ENCODE results near the gene PAXX.
"Not testable (repeated sequence)": the region's sequence is repeated elsewhere in the genome, so short reads cannot be mapped to it uniquely, and the experiment has no call there.

Gene PAXX

DNA sequence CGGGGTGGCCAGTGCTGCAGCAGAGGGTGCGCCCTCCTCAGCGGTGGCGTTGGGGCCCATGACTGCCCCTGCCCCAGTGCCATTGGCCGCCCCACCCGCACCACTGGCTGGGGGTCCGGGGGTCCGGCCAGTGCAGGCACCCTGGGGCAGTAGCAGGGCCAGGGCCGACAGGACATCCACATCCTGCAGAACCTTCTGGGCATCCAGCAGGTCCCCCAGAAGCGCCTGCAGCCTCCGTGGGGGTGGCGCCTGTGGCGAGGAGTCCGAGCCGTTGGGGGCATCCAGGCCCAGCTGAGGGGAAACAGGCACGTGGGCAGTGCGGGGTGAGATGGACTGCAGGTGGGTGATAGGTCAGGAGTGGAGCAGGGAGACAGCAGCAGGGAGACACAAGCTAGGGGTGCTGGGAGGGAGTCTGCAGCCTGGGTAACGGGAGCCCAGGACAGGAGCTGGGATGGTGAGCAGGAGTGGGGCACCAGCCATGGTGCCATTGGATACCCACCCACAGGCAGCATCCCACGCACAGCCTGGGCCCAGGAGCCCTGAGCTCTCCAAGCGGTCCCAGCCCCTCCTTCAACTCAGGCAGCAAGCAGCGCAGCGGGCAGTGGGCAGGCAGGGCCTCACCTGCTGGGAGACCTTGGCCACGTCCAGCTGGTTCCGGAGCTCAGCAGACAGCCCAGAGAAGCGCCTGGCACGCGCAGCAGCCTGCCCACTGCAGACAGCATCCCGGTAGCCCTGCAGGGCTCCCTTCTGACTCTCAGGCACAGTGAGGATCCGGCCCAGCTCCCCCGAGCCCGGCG, 28.7 kb downstream of the PAXX start:
- no peak for DNase-seq

DNA sequence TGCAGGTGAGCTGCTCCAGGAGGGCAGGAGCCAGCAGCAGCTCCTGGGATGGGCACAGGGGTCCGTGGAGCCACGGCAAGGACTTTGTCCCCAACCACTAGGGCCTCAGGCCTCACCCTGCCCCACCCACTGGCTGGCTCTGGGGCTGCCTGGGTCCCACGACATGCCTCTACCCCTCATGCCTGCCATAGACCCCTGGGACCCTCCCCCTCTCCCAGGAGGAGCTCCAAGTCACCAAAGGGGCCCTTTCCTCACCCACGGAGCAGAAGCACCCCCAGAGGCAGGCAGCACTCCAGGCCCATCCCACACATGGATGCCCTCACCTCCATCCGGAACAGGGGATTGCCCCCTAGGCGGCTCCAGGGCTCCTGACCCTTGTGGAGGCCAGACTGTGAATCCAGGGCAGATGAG, 29.4 kb downstream of the PAXX start:
- DNase-seq = no peak

DNA sequence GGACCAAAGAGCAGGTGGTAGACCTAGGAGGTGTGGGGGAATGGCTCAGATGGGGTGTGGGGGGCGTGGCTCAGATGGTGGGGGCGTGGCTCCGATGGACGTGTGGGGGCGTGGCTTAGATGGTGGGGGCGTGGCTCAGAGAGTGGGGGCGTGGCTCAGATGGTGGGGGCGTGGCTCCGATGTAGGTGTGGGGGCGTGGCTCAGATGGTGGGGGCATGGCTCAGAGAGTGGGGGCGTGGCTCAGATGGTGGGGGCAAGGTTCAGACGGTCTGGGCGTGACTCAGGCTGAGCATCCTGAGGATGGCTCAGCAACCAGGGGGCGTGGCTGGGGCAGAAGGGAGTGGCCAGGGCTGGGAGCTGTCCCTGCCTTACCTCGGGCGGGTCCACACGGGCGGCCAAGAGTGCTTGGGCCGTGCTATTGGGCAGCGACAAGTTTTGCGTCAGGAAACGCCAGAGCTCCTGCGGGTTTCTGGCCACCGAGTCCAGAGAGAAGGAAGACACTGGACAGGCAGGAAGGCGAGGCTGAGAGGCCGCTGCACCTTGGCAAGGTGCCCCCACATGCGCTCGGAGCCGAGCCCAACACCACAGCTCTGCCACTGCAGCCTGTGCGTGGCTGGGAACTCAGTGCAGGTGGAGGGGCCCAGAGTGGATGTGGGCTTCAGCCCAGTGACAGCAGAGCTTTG, 29.9 kb downstream of the PAXX start:
- peak; percentile 69 for DNase-seq

DNA sequence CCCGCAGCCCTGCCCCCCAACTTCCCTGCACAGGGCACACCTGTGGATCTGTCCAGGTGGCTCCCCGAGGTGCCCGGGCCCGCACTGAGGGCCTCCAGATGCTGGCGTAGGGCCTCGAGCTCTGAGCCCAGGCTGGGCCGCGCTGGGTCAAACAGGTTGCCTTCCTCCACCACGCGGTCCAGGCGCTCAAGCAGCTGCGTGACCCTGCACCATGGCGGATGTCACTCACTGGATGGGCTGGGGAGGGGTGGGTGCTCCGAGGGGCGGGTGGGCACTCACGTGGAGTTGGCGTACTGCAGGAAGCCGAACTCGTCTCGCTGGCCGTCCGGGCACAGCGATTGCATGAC, 30.4 kb downstream of the PAXX start:
- DNase-seq = no peak

DNA sequence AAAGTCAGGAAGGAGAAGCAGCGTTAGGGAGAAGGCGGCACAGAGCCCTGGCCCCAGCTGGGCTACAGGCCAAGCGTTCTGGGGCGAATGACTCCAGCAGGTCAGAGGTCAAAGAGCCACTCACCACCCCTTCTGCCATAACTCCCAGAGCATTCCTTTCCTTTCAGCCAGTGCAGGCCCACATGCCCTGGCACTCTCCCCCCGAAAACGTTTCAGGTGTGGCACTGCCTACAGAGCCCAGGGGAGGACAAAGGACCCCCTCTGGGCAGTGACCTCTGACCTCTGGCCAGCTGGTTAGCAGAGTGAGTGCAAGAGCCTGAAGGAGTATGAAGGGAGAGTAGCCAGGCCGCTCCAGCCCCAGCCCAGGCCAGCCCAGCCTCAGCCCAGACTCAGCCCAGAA, 30.9 kb downstream of the PAXX start:
- no peak for DNase-seq

DNA sequence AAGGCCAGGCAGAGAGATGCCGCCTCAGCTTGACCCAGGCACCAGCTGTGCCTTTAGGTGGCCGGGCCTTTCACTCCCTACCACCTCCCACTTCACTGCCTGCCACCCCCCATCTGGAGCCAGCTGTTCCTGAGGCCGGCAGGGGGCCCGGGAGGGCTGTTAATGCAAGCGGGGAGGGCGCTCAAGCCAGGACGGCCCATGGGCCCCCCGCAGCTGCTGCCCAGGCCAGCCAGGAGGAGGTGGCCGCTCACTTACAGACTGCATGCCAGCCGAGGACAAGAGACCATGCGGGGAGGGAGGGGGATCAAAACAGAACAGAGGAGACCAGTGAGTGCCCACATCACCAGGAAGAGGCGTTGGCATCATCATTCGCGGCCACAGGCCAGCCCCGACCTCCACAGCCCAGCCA, 31.4 kb downstream of the PAXX start:
- DNase-seq = no peak

DNA sequence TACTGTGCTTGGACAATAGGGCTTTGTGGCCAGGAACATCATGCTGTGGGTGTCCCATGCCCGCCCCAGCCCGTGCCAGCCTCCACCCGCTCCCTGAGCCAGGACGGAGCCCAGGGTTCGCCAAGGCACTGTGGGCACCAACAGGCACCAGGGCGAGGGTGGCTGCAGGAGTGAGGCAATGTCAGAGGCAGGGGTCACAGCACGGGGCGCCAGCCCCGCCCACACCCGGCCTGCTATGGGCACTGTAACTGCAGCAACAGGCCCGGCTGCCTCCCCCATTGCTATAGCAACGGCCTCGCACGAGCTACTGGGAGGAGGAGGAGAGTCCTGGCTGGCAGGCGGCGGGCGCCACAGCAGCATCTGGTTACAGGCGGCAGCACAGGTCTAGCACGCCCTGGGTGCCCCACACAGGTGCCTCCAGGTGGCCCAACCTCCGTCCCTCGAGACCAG, 33.3 kb downstream of the PAXX start:
- no peak for DNase-seq

DNA sequence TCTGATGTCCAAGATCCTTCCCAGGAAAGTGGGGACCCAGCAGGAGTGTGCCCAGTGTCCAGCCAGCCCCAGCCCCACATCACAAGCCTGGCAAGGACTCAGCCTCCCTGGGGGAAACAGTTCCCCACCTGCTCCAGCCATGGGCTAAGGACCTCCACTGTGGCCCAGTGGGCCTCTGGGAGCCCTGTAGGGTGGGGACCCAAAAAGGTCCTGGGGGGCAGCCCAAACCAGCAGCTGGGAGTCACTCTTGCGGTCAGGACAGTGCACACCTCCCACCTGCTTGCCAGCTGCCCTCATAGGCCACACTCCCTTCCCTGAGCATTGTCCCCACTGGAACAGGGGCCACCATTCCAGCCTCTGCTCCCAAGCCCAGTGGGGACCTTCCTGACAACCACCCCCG, 34.2 kb downstream of the PAXX start:
- DNase-seq = no peak

DNA sequence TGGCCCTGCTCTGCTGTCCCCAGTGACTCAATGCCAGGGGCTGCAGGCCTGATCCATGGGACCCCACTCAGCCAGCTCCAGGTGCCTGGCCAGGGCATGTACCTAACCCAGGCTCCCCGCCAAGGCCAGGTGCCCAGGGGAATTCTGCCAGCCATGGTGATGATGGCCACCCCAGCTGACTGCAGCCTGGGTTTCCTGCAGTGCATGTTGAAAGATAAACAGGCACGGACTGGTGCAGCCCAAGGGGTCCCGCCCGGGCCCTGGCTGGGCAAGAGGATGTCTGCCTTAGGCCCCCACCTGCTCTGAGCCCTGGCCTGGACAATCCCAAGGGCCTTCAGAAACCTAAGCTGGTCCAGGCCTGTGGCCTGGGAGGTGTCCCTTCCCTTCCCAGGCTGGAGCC, 34.6 kb downstream of the PAXX start:
- DNase-seq = no peak

DNA sequence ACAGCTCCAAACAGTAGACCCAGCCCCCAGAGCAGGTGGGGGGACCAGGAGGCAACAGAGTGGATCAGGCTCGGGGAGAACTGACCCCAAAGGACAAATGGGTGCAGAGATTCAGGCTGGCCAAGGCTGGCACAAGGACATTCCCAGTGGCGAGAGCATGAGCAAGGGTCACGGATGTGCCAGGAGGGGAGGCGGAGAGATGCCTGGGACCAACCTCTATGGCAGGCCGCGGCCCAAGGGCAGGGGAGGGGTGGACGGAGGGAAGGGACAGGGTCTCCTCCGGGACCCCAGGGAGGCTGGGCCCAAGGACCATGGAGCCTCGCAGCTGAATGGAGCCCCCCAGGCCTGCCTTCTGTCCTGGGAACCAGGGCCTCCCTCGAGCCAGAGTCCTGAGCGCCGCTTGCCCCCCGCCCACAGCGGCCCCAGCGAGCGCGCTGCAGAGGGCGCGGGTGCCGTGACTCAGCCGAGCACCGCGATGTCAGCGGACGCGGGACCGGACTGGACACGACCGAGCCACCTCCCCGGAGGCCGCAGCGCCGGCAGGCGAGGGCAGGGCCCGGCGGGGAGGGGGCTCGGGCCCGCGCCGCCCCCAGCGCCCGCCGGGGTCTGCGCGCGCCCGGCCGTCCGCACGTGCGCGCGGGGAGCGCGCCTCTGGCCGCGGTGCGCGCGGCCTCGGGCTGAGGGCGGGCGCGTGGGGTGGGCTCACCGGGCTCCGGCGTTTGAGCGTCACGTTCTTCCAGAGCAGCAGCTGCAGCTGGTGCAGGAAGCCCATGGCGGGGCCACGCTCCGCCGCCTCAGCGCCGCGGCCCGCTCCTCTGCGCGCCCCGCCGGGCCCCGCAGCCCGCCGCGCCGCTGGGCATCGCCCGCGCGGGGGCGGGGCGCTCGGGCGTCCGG, 35.4 kb downstream of the PAXX start, which contains the start of gene ABCA2:
Gene ABCA2 (minus strand): TSS at position 869 of the 894 bp plus-strand sequence. CDS start 97 bp downstream, at position 772.
- no peak for DNase-seq

DNA sequence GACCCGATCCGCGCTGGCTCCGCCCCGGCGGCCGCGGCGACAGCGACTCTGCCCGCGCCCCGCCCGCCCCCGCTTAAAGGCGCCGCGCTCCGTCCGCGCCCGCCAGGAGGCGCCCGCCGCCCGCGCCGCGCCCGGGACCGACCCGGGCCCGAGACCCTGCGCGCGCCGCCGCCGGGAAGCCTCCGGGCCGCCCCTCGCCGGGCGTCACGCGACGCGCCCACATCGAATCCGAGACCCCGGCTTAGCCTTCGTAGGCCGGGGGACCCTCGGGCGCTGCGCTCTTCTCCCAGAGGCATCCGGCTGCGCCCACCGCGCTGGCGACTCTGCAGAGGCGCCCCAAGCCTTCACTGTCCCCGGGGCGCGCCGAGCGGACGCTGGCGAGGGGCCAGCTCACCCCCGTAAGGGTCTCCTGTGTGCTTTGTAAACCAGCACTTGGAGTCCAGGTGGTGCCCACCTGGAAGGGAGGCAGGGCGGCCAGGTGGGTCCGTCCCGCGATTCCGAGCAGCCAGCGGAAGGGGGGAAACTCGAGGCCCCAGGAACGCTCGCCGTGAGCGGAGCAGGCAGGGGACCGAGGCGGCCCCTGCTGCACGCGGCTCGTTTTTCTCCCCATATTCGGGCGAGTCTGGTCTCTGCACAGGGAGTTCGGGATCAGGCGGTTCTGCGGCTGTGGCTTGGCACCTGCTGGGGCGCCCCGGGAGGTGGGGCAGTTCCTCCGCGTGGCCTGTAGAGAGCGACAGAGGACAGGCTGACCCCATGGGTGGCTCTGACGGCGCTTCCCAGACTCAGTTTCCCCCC, 36.2 kb downstream of the PAXX start:
- peak; percentile 61 for DNase-seq

DNA sequence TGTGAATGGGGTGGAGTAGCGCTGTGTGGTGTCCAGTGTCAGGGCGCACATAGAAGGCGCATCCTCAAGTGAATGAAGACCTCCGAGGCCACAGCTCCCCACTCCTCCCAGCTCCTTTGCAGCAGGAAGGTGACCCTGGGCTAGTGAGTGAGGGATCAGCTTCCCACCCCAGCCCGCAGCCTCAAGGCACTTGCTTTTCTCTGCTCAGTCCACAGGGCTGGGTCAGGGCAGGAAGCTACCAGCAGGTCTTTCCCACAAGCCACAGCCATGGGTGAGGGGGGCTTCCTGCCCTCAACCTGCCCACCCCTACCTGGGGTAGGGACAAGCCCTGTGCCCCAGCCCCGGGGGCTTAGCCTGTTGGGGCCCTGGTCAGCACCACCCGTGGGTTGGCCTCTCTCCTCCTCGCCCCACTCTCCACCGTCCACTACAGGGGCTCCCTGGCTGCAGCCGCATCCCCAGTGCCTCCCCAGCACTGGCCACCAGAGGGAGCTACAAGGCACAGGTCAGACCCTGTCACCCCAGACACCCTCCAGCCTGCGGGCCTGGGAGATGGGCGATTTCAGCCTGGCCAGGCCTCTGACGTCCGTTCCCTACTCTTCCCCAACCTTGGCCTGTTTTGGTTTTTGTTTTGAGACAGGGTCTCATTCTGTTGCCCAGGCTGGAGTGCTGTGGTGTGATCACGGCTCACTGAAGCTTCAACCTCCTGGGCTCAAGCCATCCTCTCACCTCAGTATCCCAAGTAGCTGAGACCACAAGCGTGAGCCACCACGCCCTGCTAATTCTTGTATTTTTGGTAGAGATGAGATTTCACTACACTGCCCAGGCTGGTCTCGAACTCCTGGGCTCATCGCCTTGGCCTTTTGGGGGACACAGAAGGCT, 37.1 kb downstream of the PAXX start:
- DNase-seq = peak; percentile 69

DNA sequence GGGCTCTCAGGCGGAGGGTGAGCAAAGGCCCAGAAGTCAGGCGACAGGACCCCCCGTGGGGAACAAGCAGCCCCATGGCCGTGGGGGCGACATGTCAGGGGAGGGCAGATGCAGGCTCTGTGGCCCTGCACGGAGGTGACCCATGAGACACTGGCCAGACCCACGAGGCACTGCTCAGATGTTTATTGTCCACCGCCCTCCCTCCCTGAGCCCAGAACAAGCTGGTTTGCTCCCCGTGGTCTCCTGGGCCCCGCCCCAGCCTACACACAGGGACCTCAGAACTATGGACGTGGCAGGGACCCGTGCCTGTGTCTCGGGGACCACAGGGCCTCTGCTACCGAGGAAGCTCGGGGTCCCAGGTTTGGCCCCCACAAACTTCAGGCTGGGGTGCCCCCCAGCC, 37.8 kb downstream of the PAXX start:
- DNase-seq = no peak

DNA sequence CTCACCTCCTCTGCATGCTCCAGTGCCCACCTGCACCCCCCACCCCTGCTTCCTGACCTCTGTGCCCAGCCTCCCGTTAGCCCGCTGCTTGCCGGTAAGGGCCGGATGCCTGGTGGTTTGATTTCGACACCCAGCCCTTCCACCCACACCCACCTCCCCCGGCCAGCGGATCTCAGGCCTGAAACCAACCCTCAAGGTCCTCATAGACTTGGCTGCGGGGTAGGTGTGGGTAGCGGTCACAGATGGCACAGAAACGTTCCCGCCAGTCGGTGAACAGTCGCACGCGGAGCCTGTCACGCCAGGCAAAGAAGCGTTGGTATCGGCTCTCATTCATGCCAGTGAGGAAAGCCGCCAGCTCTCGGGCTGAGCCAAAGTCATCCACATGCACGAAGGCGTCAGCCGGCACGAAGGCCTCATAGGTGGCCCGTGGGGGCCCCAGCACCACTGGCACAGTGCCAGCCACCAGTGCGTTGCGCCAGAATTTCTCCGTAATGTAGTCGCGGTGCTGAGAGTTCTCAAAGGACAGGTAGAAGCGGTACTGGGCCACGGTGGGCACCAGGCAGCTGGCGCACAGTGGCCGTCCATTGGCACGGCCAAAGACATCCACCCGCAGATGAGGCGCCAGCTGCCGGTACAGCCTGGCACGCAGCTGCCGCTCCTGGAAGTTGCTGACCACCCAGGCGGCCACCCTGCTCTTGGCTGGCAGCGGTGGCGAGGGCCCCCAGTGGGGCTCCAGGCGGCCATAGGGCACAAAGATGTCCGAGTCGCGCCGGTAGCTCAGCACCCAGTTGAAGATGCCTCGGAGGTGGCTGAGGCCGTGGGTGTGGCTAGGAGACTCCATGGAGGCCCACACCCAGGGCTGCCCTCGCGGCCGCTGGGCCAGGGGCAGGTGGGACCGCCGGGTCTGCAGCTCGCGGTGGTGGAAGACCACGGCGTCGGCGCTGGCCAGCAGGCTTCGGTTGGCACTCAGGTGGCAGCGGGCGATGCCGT, 38.6 kb downstream of the PAXX start:
- DNase-seq = no peak

DNA sequence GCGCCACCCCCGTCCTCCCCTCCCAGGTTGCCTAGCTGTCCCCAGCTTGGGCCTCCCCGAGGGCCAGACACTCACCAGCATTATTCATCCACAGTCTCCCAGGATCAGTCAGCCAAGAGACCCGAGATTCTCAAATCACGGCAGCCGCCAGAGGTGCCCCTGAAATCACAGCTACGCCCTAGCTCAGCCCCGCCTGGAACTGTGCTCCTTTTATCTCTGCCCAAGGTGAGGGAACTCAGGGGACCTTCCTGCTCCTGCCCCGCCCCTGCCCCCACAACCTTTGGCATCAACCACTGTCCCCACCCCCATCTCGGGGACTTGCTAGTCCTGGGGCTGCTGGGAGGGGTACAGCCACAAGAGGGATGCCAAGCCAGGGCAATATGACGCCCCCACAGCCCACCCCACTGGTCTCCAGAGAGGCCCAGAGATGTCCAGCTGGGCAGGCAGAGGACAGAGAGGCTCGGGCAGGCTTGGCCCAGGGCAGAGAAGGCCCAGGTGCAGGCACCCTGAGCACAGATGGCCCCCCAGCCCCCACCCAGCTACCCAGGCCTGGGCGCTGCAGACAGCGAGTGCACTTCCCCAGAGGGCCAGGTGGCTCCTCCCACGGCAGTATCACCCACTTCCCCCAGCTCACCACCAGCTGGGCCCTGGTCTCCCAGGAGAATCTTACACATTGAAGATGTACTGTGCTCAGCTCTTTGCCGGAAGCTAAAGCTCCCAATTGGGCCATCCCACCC, 39.9 kb downstream of the PAXX start, which contains the start of gene FUT7:
Gene FUT7 (minus strand): TSS at position 185 of the 737 bp plus-strand sequence. CDS start 97 bp downstream, at position 88.
- no peak for DNase-seq

DNA sequence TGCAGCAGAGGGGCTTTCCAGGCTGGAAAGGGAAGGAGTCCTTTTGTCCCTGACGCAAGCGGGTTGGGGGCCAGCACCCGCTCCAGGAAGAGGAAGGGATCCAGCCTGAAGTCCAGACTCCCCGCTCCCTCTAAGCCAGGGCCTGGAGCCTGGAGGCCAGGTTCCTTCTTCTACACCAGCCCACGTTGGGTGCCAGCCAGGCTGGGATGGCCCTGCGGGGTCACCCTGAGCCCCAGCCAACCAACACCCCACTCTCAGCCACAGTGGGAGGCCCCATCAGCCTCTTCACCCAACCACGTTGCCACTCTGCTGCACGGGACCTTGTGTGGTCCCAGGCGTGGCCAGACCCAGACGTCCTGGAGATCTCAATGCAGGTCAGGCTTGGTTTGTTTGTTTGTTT, 40.6 kb downstream of the PAXX start:
- no peak for DNase-seq

DNA sequence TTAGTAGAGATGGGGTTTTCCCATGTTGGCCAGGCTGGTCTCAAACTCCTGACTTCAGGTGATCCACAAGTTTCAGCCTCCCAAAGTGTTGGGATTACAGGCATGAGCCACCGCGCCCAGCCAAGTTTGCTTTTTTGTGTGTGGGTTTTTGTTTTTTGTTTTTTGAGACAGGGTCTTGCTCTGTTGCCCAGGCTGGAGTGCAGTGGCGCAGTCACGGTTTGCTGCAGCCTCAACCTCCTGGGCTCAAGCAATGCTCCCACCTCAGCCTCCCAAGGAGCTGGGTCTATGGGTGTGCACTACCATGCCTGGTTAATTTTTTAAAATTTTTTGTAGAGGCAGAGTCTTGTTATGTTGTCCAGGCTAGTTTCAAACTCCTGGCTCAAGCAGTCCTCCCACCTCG, 41.3 kb downstream of the PAXX start:
- not testable (repeated sequence) for DNase-seq

DNA sequence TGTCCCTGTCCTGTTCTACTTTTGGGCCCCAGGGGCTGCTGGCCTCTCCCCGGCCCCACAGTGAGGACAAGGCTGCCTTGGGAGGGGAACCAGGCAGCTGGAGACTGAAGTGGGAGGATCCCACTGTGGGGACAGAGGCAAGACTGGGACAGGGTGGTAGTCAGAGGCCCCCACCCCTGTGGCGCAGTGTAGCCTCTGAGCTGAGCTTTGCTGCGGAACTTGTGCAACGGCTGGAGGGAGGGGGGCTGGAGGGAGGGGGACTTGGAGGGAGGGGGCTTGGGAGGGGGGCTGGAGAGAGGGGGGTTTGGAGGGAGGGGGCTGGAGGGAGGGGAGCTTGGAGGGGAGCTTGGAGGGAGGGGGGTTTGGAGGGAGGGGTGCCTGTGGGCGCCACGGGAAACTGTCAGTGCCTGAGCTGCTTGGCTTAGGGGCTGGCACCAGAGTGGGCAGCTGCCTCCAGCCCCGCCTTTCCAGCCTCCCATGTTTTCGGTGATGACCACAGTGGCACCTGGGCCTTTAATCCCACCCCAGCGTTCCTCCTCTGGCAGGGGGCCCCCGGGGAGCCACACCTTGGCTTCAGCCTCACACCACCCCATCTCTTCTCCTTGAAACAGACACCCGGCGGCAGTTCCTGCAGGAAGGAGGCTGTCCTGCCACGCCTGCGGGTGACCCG, 42.0 kb downstream of the PAXX start:
- DNase-seq = no peak
